Measurements from ENCODE around the gene ACACA. TPM values are rescaled to one million over a fixed set of nuclear protein-coding genes. Genes with fewer than 3 reads are reported as not detected.
"Not testable (repeated sequence)": the region's sequence is repeated elsewhere in the genome, so short reads cannot be mapped to it uniquely, and the experiment has no call there.

The ACACA gene
- total RNA-seq, 1 donor from 2014 or later: 110 TPM

DNA sequence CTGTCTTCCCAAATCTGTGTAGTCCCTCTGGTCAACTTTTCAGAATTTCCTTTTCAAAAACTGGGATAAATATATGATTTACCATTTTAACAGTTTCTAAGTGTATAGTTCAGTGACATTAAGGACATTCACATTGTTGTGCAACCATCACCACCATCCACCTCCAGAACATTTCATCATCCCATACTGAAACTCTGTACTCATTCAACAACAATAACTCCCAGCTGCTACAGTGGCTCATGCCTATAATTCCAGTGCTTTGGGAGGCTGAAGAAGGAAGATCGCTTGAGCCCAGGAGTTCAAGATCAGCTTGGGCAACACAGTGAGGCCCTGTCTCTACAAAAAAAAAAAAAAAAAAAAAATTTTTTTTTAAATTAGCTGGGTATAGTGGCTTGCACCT is 326.9 kb downstream of the ACACA start:
- Histone ChIP-seq H3K9me3 (no peaks in the 10 kb centered on the region), H3K4me1 (no peaks in the 10 kb centered on the region), H3K4me3 (no peak overlapping the region), H3K27me3 (no peaks in the 10 kb centered on the region), H3K36me3 (no peaks in the 10 kb centered on the region), H3K27ac (no peak overlapping the region)
- TF ChIP-seq, protein P1, sequence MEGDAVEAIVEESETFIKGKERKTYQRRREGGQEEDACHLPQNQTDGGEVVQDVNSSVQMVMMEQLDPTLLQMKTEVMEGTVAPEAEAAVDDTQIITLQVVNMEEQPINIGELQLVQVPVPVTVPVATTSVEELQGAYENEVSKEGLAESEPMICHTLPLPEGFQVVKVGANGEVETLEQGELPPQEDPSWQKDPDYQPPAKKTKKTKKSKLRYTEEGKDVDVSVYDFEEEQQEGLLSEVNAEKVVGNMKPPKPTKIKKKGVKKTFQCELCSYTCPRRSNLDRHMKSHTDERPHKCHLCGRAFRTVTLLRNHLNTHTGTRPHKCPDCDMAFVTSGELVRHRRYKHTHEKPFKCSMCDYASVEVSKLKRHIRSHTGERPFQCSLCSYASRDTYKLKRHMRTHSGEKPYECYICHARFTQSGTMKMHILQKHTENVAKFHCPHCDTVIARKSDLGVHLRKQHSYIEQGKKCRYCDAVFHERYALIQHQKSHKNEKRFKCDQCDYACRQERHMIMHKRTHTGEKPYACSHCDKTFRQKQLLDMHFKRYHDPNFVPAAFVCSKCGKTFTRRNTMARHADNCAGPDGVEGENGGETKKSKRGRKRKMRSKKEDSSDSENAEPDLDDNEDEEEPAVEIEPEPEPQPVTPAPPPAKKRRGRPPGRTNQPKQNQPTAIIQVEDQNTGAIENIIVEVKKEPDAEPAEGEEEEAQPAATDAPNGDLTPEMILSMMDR (IDR thresholded peaks at IDR 0.05): no peak
- intact Hi-C loops (cut with DNase I): no loop called here
- DNase-seq (no peak), ATAC-seq (peak; percentile 37)

DNA sequence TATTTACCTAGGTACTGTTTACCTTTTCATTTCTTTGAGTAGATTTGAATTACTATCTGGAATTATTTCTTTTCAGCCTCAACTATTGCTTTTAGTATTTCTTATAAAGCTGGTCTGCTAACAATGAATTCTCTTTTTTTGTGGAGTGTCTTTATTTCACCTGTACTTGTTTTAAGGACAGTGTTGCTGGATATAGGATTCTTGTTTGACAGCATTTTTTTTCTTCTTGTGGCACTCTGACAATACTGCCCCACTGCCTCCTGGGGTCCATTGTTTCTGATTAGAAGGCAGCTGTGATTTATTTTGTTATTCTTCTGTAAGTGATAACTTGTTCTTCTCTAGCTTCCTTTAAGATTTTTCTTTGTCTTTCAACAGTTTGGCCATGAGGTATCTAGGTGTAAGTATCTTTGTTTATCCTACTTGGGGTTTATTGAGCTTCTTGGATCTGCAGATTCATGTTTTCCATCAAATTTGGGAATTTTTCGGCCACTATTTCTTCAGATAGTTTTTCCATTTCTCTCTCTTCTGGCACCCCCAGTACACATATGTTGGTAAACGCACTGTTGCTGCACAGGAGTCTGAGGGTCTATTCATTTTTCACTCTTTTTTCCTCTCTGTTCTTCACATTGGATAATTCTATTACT is 327.4 kb downstream of the ACACA start:
- intact Hi-C loops (cut with DNase I): no loop called here
- H3K4me1 ChIP-seq: no peaks in the 10 kb centered on the region
- H3K36me3 ChIP-seq: no peaks in the 10 kb centered on the region
- TF ChIP-seq, protein P1 (IDR thresholded peaks at IDR 0.05): no peak
- H3K9me3 ChIP-seq: no peaks in the 10 kb centered on the region
- no peak overlapping the region for H3K27ac ChIP-seq
- no peaks in the 10 kb centered on the region for H3K27me3 ChIP-seq
- DNase-seq (no peak), ATAC-seq (no peak)
- no peak overlapping the region for H3K4me3 ChIP-seq

DNA sequence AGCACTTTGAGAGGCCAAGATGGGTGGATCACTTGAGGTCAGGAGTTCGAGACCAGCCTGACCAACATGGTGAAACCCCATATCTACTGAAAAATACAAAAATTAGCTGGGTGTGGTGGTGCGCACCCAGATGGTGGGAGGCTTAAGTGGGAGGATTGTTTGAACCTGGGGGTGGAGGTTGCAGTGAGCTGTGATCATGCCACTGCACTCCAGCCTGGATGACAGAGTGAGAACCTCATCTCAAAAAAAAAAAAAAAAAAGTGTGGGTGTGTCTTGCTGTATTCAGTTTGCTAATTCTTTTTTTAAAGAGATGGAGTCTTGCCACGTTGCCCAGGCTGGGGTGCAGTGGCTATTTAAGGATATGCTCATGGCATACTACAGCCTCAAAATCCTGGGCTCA is 333.2 kb downstream of the ACACA start:
- H3K27me3 ChIP-seq; intact Hi-C loops (cut with DNase I); H3K9me3 ChIP-seq; ATAC-seq; H3K4me3 ChIP-seq; DNase-seq; H3K36me3 ChIP-seq; H3K4me1 ChIP-seq; H3K27ac ChIP-seq: not testable (repeated sequence)

DNA sequence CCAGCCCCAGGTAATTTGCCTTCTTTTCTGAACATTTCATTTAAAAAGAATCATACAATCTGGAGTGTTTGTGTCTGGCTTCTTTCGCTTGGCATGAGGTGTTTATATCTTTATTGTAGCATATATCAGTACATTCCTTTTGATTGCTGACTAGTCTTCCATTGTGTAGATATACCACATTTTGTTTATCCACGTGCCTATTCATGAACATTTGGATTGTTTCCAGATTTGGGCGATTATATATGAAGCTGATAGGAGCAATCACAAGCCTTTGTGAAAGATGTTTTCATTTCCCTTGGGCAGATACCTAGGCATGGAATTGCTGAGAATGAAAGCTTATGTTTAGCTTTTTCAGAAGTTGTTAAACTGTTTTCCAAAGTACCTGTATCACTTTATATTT is 337.5 kb downstream of the ACACA start:
- TF ChIP-seq, protein P1 (IDR thresholded peaks at IDR 0.05): no peak
- Histone ChIP-seq H3K27ac (no peak overlapping the region), H3K27me3 (peaks cover 9% of the 10 kb centered on the region), H3K9me3 (no peaks in the 10 kb centered on the region), H3K36me3 (no peaks in the 10 kb centered on the region), H3K4me1 (no peaks in the 10 kb centered on the region), H3K4me3 (no peak overlapping the region)
- intact Hi-C loops (cut with DNase I): no loop called here
- no peak for ATAC-seq
- DNase-seq: no peak

DNA sequence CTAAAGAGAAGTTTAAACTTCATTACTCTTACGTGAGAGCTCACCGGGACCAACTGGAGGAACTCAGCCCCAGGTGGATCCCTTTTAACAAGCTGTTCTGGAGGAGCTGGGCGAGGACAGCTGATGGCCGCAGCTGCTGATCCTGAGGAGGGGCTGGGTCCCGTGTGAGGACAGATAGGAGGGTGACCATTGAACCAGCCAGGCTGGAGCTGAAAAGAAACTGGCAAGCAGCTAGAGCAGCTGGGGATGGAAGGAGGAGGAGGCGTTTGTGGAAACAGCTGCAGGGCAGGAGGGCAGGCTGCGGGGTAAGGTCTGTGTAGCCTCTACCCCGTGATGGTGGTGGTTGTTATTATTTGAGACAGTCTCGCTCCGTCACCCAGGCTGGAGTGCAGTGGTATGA is 338.4 kb downstream of the ACACA start:
- intact Hi-C loops (cut with DNase I): no loop called here
- H3K4me3 ChIP-seq: no peak overlapping the region
- H3K36me3 ChIP-seq: no peaks in the 10 kb centered on the region
- DNase-seq: no peak
- no peak overlapping the region for H3K27ac ChIP-seq
- H3K9me3 ChIP-seq: no peaks in the 10 kb centered on the region
- ATAC-seq: peak; percentile 51
- TF ChIP-seq, protein P1 (IDR thresholded peaks at IDR 0.05): no peak
- H3K4me1 ChIP-seq: no peaks in the 10 kb centered on the region
- peaks cover 9% of the 10 kb centered on the region for H3K27me3 ChIP-seq

DNA sequence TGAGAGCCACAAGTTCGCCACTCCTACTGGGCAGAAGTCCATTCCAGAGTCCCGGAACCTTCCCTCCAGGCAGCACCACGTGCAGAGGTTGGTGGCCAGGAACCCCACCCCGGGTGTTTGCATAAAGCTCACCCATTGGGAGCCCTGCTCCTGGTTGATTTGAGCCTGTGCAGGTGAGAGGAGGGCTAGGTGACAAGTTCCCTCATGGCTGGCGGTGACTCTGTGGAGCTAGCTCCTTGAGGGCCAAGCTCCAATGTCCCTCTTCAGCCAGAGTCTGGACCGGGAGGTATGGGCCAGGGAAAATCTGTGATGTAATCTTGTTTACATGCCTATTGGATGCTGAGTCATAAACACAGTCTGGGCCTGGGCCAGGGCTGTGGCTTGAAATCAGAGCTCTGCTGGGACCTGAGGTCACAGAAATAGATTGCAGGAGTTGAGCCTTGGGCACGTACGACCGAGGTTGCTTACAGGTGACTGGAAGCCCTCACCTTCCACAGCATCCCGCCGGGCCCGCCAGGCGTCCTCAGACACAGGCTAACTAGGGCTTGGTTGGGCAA is 339.0 kb downstream of the ACACA start:
- peak; percentile 62 for ATAC-seq
- DNase-seq: no peak

More for the DNA sequence above, 339.0 kb downstream of the ACACA start:
- no peak overlapping the region for H3K4me3 ChIP-seq
- intact Hi-C loops (cut with DNase I): no loop called here
- peaks cover 9% of the 10 kb centered on the region for H3K27me3 ChIP-seq
- H3K27ac ChIP-seq: no peak overlapping the region
- H3K9me3 ChIP-seq: no peaks in the 10 kb centered on the region
- TF ChIP-seq, protein P1 (IDR thresholded peaks at IDR 0.05): no peak
- no peaks in the 10 kb centered on the region for H3K4me1 ChIP-seq
- H3K36me3 ChIP-seq: no peaks in the 10 kb centered on the region

Data from upper lobe of right lung (tissue), 1 donor.